Medulla oblongata (tissue), 1 donor: ENCODE data around the gene SDK2.

ENCODE experiments used
- DNase-seq: peaks from one replicate; pipeline ENCODE4 v3.0.0-alpha.2; 2015; ENCODE audit errors: extremely low spot score

The SDK2 gene

GRCh38 chr17:73533781-73534180, 110.5 kb downstream of the SDK2 start:
- DNase-seq = no peak

- peak; percentile 67 for DNase-seq
These were observed 111.1 kb downstream of the SDK2 start for GRCh38 chr17:73533127-73533526.

GRCh38 chr17:73532421-73532901, 111.8 kb downstream of the SDK2 start:
- DNase-seq = no peak

- DNase-seq = no peak
These were observed 113.1 kb downstream of the SDK2 start for GRCh38 chr17:73531158-73531557.

- DNase-seq = no peak
These were observed 115.6 kb downstream of the SDK2 start for GRCh38 chr17:73528679-73529078.

- DNase-seq = no peak
These were observed 117.3 kb downstream of the SDK2 start for GRCh38 chr17:73526952-73527351.

- no peak for DNase-seq
These were observed 119.1 kb downstream of the SDK2 start for GRCh38 chr17:73524941-73525679.

GRCh38 chr17:73522696-73523095, 121.5 kb downstream of the SDK2 start:
- no peak for DNase-seq

- DNase-seq = no peak
These were observed 122.1 kb downstream of the SDK2 start for GRCh38 chr17:73522107-73522506.

- DNase-seq = no peak
These were observed 122.9 kb downstream of the SDK2 start for GRCh38 chr17:73521376-73521775.

- DNase-seq = no peak
These were observed 123.9 kb downstream of the SDK2 start for GRCh38 chr17:73520369-73520761.

GRCh38 chr17:73519714-73520368, 124.4 kb downstream of the SDK2 start:
- no peak for DNase-seq

GRCh38 chr17:73519011-73519410, 125.2 kb downstream of the SDK2 start:
- DNase-seq = no peak

GRCh38 chr17:73516431-73516830, 127.8 kb downstream of the SDK2 start:
- no peak for DNase-seq

- no peak for DNase-seq
These were observed 129.9 kb downstream of the SDK2 start for GRCh38 chr17:73514146-73514863.

GRCh38 chr17:73513426-73513825, 130.8 kb downstream of the SDK2 start:
- peak; percentile 51 for DNase-seq

GRCh38 chr17:73511719-73512115, 132.5 kb downstream of the SDK2 start:
- DNase-seq = no peak

- DNase-seq = peak; percentile 82
These were observed 133.1 kb downstream of the SDK2 start for GRCh38 chr17:73510981-73511718.

GRCh38 chr17:73508931-73509605, 135.2 kb downstream of the SDK2 start:
- DNase-seq = no peak

GRCh38 chr17:73508057-73508930, 136.0 kb downstream of the SDK2 start:
- DNase-seq = no peak
